Stimulated activated CD4-positive, alpha-beta T cell treated with anti-CD3 and anti-CD28 coated beads, Interleukin-1b, Interleukin-23, amount 100 ng/mL, for 48 hours (primary cell): ENCODE data around the gene RPL7A.
A peak's percentile ranks its signal among the peaks of the same experiment; 100 is the strongest.

Experiments used
- DNase-seq: peaks from one replicate; pipeline ENCODE4 v3.0.0-alpha.2; 2020

The RPL7A gene

DNA sequence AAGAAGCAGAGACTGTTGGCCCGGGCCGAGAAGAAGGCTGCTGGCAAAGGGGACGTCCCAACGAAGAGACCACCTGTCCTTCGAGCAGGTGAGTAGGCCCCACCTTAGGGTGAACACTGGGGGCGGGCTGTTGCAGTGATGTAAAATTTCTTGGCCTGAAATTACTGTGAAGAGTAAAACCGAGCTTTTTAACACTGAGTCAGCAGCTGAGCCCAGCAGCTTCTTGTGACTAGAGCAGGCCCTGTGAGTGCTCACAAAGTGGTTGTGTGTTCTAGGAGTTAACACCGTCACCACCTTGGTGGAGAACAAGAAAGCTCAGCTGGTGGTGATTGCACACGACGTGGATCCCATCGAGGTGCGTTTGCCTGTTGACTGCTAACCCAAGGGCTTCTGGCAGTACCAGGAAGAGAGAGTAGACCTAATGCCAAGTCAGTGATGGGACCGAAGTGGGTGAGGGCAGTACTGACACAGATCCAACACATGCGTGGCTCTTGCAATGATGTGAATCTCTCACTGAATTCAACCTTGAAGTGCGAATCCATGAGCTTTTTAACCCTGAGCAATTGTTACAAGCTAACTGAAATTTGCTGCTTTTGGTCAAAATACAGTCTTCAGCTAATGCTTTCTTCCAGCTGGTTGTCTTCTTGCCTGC is 2.1 kb downstream of the RPL7A start:
- DNase-seq = peak; percentile 56

- no peak for DNase-seq
These were observed 3.5 kb downstream of the RPL7A start for GRCh38 chr9:133351526-133351907.

DNA sequence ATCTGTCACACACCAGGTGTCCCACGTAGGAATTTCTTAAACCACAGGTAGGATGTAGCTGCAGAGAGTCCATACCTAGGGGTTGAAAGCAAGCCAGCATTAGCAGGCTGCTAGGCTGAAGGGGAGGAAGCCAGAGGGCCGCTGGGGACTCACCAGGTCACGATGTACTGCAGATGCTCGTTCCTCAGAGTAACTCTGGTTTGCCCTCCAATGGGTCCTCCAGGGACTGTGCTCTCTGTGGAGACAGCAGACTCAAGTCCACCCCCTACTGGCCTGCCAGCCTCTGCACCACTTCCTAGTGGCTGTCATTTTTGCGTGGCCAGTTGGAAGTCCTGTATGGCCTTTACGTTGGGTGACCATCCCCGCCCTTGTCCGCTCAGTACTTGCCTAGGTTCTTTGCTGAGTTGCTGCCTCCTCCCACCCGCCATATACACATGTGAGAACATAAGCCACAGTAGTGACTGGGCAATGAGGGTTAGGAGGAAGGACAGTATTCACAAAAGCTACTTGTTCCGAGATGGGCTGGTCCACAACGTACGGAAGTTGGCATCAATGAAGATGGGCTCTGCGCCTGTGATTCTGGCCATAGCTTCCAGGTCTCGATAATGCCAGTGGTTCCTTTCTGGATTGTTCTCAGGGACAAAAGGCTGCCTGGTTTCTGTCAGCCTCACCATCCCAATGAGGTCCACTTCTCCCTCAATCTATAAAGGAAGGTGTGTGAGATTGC is 4.1 kb downstream of the RPL7A start:
- peak; percentile 59 for DNase-seq

DNA sequence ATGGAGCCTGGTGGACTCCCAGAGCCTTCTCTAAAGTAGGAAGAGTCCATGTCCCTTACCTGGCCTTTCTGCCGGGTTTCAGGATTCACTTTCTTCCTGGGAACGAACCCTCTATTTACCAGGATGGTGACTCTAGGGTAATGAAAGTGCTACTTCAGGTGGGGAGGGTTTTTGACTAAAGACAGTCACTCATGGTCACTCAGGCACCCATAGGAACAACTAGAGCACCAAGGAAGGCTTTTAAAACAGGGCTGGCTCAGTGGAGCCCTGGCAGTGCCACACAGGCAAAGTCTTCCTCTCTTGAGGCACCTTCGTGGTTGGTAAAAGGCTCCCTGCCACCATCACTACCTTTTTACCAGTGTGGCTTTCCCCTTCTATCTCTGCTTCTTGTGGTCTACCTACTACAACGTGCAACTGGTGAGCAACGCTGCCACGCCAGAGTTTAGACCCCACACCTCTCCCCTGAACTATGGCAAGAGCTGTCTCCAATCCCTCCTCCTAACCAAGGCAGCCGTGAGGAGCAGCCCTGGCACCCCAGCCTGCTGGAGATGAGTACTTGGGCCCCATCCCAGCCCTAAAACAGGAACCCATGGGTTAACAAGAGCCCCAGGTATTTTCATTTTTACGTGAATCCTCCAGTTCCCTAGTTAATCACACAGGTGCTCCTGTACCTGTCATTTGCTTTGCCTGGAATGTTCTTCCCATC is 4.8 kb downstream of the RPL7A start:
- DNase-seq = no peak

DNA sequence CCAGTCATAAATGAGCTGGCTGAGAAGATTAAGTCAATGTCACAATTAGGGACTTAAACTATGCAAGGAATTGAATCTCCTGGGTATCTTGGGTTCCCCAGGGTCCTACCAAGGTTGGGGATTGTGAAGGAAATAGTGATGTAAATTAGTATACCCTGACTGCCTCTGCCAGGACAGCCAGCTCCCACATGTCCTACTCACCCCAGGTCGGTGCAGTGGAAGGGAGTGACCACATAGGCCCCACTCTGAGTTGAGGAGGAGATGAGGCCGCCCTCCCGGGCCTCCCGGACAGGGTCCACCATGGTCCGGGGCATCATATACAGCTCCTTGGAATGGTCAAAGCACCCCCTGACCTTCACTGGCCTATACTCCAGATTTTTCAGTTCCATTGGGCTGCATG is 5.5 kb downstream of the RPL7A start:
- DNase-seq = no peak

DNA sequence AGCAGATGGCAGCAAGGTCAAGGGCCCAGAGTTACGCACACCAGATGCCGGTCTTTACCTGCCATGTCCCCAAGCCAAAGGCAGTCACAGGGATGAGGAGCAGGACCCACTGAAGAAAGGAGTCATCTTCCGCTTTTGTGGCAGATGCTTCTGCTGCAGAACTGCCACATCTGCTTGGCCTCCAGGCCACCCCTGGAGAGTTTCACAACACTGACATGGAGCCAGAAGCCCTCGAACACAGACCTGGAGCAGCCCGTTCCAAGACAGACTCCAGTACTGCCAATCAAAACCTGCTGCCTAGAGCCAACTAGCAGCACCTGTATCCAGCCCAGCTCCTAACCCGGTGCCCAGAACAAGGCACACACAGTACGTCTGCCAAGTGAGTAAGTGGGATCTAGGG is 6.7 kb downstream of the RPL7A start:
- DNase-seq = no peak

DNA sequence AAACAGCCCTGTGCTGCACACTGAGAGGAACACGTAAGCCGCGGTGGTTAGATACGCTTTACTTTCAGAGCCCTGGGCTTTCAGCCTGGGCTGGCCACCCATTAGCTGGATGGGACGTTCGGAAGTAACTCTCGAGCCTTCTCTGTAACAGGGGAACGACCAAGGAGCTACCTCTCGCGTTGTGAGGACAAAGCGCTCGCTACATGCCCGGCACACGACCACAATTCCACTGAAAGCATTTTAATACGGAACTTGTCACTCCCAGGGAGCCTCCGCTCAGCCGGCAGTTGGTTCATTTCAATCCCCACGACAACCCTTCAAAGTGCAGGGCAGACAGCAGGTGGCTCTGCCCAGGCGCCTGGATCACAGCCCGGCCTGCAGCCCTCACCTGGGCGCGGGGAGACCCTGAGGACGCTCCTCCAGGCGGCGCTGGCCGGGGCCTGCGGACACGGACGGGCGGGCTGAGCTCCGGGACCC is 7.9 kb downstream of the RPL7A start:
- DNase-seq = no peak

- peak; percentile 89 for DNase-seq
These were observed 8.5 kb downstream of the RPL7A start, which contains the start of the genes SURF1 and SURF2 for GRCh38 chr9:133356391-133357091. Gene SURF1, minus strand, starts transcription at chr9:133356487. Its CDS starts 34 bp downstream, at chr9:133356453. Gene SURF2, plus strand, starts transcription at chr9:133356550. Its CDS starts 43 bp downstream, at chr9:133356593.

DNA sequence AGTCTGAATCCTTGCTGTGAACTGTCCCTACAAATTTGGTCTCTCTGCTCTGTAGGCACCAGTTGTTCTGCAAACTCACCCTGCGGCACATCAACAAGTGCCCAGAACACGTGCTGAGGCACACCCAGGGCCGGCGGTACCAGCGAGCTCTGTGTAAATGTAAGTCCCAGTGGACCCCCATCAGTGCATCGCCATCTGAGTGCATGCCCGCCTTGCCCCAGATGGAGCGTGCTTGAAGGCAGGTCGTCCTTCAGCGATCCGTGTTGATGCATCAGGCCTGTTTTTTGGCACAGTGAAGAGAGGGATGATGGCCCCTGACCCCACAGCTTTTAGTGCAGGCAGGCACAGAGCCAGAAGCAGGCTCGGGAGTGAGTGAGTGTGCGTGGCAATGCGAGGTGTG is 9.6 kb downstream of the RPL7A start:
- DNase-seq = no peak

GRCh38 chr9:133359399-133360175 is 11.6 kb downstream of the RPL7A start:
- no peak for DNase-seq

DNA sequence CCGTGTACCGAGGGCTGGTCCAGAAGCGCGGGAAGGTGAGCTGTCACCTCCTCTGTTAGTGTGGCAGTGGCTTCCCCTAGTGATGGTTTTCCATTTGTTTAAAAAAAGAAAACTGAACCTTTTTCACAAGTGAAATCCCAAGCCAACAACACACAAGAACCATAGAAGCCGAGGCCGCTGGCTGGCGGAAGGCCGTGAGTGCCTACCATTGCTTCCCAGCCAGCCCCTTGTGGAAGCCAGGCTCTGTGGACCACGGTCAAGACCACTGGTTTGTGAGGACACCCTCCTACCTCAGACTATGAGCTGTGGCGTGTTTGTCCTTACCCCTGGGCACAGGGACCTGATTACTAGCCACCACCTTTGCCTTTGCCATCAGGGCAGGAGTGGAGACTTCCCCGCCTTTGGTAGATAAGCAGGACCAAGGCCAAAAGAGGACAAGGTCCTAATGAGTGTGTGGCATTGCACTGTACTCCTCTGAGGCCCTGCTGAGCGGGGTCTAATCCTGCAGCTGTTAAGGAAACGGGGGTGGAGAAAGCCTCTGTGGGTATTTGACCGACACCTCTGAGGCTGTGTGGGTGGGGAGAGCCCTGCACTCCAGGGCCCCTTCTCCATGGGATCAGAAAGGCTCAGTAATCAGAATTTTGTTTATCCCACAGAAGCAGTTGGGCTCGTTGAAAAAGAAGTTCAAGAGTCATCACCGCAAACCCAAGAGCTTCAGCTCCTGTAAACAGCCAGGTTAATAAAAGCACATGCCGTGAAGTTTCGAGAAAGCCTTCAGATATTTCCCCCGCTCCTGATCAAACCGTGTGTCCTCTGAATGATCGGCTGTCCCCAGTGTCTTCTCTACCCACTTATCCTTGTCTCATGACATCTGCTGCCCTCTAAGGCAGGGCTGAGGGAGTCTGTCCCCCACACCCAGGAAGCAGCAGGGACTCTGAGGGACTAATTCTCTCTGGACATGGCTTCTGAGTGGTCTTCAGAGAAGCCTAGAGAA is 12.7 kb downstream of the RPL7A start:
- DNase-seq = no peak

DNA sequence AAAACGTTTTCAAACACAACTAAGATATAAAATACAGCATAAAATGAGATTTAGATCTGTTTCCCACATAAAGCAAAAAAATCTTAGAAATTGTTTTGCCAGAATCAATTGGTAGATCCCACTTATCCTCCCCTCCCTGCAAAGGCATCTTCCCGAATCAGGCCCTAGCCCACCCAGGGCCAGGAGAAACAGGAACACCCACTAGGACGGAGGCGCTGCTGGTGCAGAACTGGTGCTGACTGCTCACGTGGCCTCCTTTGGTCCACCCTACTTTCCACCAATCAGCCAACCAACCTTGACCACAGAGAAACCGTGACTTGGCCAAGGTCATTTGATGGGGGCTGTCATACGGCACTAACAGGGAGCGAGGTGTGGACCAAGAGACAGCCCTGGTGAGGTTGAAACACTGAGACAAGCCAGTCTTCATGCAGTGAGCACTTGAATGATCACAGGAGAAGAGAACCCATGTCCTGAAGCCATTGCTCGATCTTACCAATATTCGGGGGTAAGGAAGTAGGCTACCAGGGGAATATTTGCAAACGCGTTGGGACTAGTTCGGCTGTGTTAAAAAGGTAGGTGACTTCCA is 13.6 kb downstream of the RPL7A start:
- no peak for DNase-seq

GRCh38 chr9:133362359-133363044 is 14.5 kb downstream of the RPL7A start:
- no peak for DNase-seq

GRCh38 chr9:133366435-133366834 is 18.4 kb downstream of the RPL7A start:
- no peak for DNase-seq

GRCh38 chr9:133367221-133367620 is 19.2 kb downstream of the RPL7A start:
- no peak for DNase-seq

GRCh38 chr9:133367778-133368177 is 19.8 kb downstream of the RPL7A start:
- DNase-seq = no peak

- DNase-seq = no peak
These were observed 20.3 kb downstream of the RPL7A start for GRCh38 chr9:133368249-133368881.

- no peak for DNase-seq
These were observed 21.4 kb downstream of the RPL7A start for GRCh38 chr9:133369422-133369821.

- no peak for DNase-seq
These were observed 21.9 kb downstream of the RPL7A start for GRCh38 chr9:133369933-133370332.
